ENCODE data around the gene TLE6.

The TLE6 gene

DNA sequence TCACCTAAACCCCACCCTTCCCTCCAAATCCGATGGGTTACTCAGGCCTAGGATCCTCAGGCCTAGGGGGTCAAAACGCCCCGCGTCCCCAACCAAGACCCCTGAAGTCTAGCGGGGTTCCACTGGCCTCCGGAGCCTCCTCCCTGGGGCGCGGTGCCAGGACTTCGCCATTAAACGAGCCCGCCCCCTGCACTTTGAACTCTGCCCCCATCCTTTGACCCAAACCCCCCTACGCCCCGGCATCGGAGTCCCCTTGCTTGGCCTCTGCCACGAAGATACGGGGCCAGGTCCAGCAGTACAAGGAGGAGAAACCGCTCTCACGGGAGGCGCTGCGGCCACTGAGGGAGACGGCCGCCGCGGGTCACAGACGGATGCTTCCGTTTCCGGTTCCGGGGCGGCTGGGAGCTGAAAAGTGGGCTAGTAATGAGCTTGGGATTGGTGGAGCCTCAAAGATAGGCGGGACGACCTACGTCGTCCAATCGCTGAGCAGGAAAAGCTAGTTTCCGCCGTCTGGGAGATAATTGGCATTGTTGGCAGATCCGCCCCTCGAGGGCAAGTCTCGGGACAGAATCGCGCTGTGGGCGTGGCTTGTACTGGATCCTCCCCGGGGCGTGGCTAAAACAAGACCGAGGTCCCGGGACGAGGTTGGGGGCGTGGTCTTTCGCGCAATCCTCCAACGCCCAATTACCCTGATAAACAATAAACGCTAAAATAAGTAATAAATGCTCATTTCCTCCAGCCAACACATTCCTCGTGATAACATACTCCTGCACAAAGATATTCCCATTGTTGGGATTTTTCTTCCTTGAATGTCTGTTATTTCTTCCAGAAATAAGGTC is 26.9 kb upstream of the TLE6 start:
- Histone ChIP-seq H2AK5ac (ENCODE audit: low read depth, low read length) (no peak overlapping the region), H3K4ac (ENCODE audit: low read length) (no peak overlapping the region), H3K36me3 (replicated peaks in 1 of 2; ENCODE audit: control insufficient read depth in 2 of 2, insufficient read depth in 2 of 2, low read length in 2 of 2) (peaks cover 0 to 8% of the 10 kb centered on the region in 2 donors), H2BK120ac (ENCODE audit: low read depth, low read length) (no peak overlapping the region), H3K14ac (ENCODE audit: low read length) (no peak overlapping the region), H3K18ac (ENCODE audit: low read length) (peak overlapping the region; percentile 97), H2BK5ac (ENCODE audit: low read length) (peak overlapping the region; percentile 29), H2BK12ac (ENCODE audit: low read length) (no peak overlapping the region), H3K4me2 (ENCODE audit: insufficient read depth, low read length, poor library complexity, severe bottlenecking) (peak overlapping the region; percentile 67), H3K9ac (ENCODE audit: low read depth, low read length, poor library complexity) (peak overlapping the region; percentile 96), H3K27ac (replicated peaks; ENCODE audit: low read length) (peak overlapping the region; percentile 78), H2BK15ac (ENCODE audit: low read length) (no peak overlapping the region), H3K79me1 (ENCODE audit: low read depth, low read length) (no peaks in the 10 kb centered on the region), H4K8ac (ENCODE audit: low read depth, low read length) (peak overlapping the region; percentile 50), H2AFZ (ENCODE audit: low read length) (peak overlapping the region; percentile 89), H3K23ac (ENCODE audit: low read depth, low read length, poor library complexity) (peak overlapping the region; percentile 98), H3K4me3 (ENCODE audit: low read length in 2 of 2) (peak overlapping the region; percentile 93 to 98), H3K27me3 (ENCODE audit: control insufficient read depth in 3 of 3, insufficient read depth in 3 of 3, low read depth in 1 of 3, low read length in 3 of 3) (no peaks in the 10 kb centered on the region), H3K9me3 (replicated peaks in 1 of 2; ENCODE audit: control insufficient read depth in 2 of 2, insufficient read depth in 1 of 2, low read depth in 1 of 2, low read length in 2 of 2) (no peaks in the 10 kb centered on the region), H3K4me1 (ENCODE audit: control insufficient read depth in 2 of 2, insufficient read depth in 1 of 2, low read depth in 1 of 2, low read length in 2 of 2) (peaks cover 4 to 6% of the 10 kb centered on the region in 2 donors), H4K91ac (ENCODE audit: low read depth, low read length, poor library complexity) (no peak overlapping the region)
- WGBS, 2 donors (ENCODE audit: extremely low coverage in 2 of 2, insufficient read length in 2 of 2, insufficient replicate concordance in 1 of 2), result no CpG with 5 or more reads among the region's 53 CpGs
- peak; percentile 99 for DNase-seq (ENCODE audit: low spot score)

DNA sequence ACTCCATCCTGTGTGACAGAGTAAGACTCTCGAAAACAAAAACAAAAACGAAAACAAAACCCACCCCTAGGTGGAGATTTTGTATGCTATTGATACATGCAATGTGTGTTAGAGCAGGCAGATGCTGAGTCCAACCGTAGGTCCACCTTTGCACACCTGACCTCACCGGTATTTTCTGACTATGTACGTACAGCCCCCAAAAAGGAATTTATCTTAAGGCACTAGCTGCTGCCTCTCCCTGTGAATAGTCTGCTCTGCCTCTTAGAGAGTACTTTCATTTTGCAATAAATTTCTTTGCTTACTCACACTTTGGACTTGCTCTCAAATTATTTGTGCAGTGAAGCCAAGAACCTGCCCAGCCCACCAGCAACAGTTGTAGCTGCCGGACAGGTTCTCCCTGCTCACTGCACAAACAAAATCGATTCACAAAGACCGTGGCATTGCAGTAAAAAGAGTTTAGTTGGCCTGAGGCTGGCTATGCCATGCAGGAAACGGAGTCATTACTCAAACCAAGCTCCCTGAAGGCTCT is 24.3 kb upstream of the TLE6 start:
- Histone ChIP-seq H2BK120ac (ENCODE audit: low read depth, low read length) (no peak overlapping the region), H3K4ac (ENCODE audit: low read length) (no peak overlapping the region), H3K4me1 (ENCODE audit: control insufficient read depth in 2 of 2, insufficient read depth in 1 of 2, low read depth in 1 of 2, low read length in 2 of 2) (peaks cover 4 to 6% of the 10 kb centered on the region in 2 donors), H2AFZ (ENCODE audit: low read length) (peak overlapping the region; percentile 25), H2AK5ac (ENCODE audit: low read depth, low read length) (no peak overlapping the region), H3K27me3 (ENCODE audit: control insufficient read depth in 3 of 3, insufficient read depth in 3 of 3, low read depth in 1 of 3, low read length in 3 of 3) (no peaks in the 10 kb centered on the region), H3K23ac (ENCODE audit: low read depth, low read length, poor library complexity) (no peak overlapping the region), H3K18ac (ENCODE audit: low read length) (no peak overlapping the region), H3K9ac (ENCODE audit: low read depth, low read length, poor library complexity) (no peak overlapping the region), H3K9me3 (replicated peaks in 1 of 2; ENCODE audit: control insufficient read depth in 2 of 2, insufficient read depth in 1 of 2, low read depth in 1 of 2, low read length in 2 of 2) (no peaks in the 10 kb centered on the region), H3K79me1 (ENCODE audit: low read depth, low read length) (no peaks in the 10 kb centered on the region), H4K8ac (ENCODE audit: low read depth, low read length) (no peak overlapping the region), H2BK15ac (ENCODE audit: low read length) (no peak overlapping the region), H3K27ac (replicated peaks; ENCODE audit: low read length) (no peak overlapping the region), H3K4me2 (ENCODE audit: insufficient read depth, low read length, poor library complexity, severe bottlenecking) (no peak overlapping the region), H4K91ac (ENCODE audit: low read depth, low read length, poor library complexity) (no peak overlapping the region), H2BK12ac (ENCODE audit: low read length) (no peak overlapping the region), H2BK5ac (ENCODE audit: low read length) (no peak overlapping the region), H3K14ac (ENCODE audit: low read length) (no peak overlapping the region), H3K36me3 (replicated peaks in 1 of 2; ENCODE audit: control insufficient read depth in 2 of 2, insufficient read depth in 2 of 2, low read length in 2 of 2) (peaks cover 0 to 8% of the 10 kb centered on the region in 2 donors), H3K4me3 (ENCODE audit: low read length in 2 of 2) (no peak overlapping the region)
- DNase-seq (ENCODE audit: low spot score), result no peak
- no CpG with 5 or more reads among the region's 9 CpGs for WGBS, 2 donors (ENCODE audit: extremely low coverage in 2 of 2, insufficient read length in 2 of 2, insufficient replicate concordance in 1 of 2)

DNA sequence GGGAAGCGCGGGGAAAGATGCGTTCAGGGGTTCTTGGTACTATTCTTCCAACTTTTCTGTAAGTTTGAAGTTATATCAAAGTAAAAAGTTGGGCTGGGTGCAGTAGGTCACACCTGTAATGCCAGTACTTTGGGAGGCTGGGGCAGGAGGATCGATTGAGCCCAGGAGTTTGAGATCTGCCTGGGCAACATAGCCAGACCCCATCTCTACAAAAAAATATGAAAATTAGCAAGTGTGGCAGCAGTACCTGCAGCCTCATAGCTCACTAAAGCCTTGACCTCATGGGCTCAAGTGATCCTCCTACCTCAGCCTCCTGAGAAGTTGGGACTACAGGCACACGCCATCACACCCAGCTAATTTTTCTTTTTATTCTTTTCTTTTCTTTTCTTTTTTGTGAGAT is 20.2 kb upstream of the TLE6 start:
- H3K27ac ChIP-seq (replicated peaks; ENCODE audit: low read length), result no peak overlapping the region
- H3K23ac ChIP-seq (ENCODE audit: low read depth, low read length, poor library complexity), result no peak overlapping the region
- H4K91ac ChIP-seq (ENCODE audit: low read depth, low read length, poor library complexity), result no peak overlapping the region
- no peak overlapping the region for H2BK15ac ChIP-seq (ENCODE audit: low read length)
- no peaks in the 10 kb centered on the region for H3K4me1 ChIP-seq (ENCODE audit: control insufficient read depth in 2 of 2, insufficient read depth in 1 of 2, low read depth in 1 of 2, low read length in 2 of 2)
- no peak overlapping the region for H2BK12ac ChIP-seq (ENCODE audit: low read length)
- no peak overlapping the region for H3K4ac ChIP-seq (ENCODE audit: low read length)
- no peak overlapping the region for H2AK5ac ChIP-seq (ENCODE audit: low read depth, low read length)
- no CpG with 5 or more reads among the region's 5 CpGs for WGBS, 2 donors (ENCODE audit: extremely low coverage in 2 of 2, insufficient read length in 2 of 2, insufficient replicate concordance in 1 of 2)
- H2BK5ac ChIP-seq (ENCODE audit: low read length), result no peak overlapping the region
- H3K36me3 ChIP-seq (replicated peaks in 1 of 2; ENCODE audit: control insufficient read depth in 2 of 2, insufficient read depth in 2 of 2, low read length in 2 of 2), result no peaks in the 10 kb centered on the region
- no peak overlapping the region for H4K8ac ChIP-seq (ENCODE audit: low read depth, low read length)
- H2BK120ac ChIP-seq (ENCODE audit: low read depth, low read length), result no peak overlapping the region
- H3K4me2 ChIP-seq (ENCODE audit: insufficient read depth, low read length, poor library complexity, severe bottlenecking), result no peak overlapping the region
- H3K27me3 ChIP-seq (ENCODE audit: control insufficient read depth in 3 of 3, insufficient read depth in 3 of 3, low read depth in 1 of 3, low read length in 3 of 3), result no peaks in the 10 kb centered on the region
- H3K9me3 ChIP-seq (replicated peaks in 1 of 2; ENCODE audit: control insufficient read depth in 2 of 2, insufficient read depth in 1 of 2, low read depth in 1 of 2, low read length in 2 of 2), result no peaks in the 10 kb centered on the region
- H3K14ac ChIP-seq (ENCODE audit: low read length), result no peak overlapping the region
- H3K4me3 ChIP-seq (ENCODE audit: low read length in 2 of 2), result no peak overlapping the region
- H3K18ac ChIP-seq (ENCODE audit: low read length), result no peak overlapping the region
- H3K79me1 ChIP-seq (ENCODE audit: low read depth, low read length), result no peaks in the 10 kb centered on the region
- no peak overlapping the region for H2AFZ ChIP-seq (ENCODE audit: low read length)
- H3K9ac ChIP-seq (ENCODE audit: low read depth, low read length, poor library complexity), result no peak overlapping the region
- DNase-seq (ENCODE audit: low spot score), result no peak

DNA sequence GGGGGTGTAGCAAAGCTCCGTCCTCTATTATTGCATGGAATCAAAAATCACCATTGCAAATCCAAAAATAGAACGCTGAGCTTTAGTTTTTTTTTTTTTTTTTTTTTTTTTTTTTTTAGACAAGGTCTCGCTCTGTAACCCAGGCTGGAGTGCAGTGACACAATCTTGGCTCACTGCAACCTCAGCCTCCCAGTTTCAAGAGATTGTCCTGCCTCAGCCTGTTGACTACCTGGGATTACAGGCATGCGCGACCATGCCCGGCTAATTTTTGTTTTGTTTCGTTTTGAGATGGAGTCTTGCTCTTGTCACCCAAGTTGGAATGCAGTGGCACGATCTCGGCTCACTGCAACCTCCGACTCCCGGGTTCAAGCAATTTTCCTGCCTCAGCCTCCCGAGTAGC is 17.2 kb upstream of the TLE6 start:
- H3K4me1 ChIP-seq (ENCODE audit: control insufficient read depth in 2 of 2, insufficient read depth in 1 of 2, low read depth in 1 of 2, low read length in 2 of 2), result no peaks in the 10 kb centered on the region
- DNase-seq (ENCODE audit: low spot score), result no peak
- H2BK15ac ChIP-seq (ENCODE audit: low read length), result no peak overlapping the region
- H3K27me3 ChIP-seq (ENCODE audit: control insufficient read depth in 3 of 3, insufficient read depth in 3 of 3, low read depth in 1 of 3, low read length in 3 of 3), result no peaks in the 10 kb centered on the region
- no peak overlapping the region for H2AK5ac ChIP-seq (ENCODE audit: low read depth, low read length)
- H3K4me3 ChIP-seq (ENCODE audit: low read length in 2 of 2), result no peak overlapping the region
- no peak overlapping the region for H2BK12ac ChIP-seq (ENCODE audit: low read length)
- H2BK120ac ChIP-seq (ENCODE audit: low read depth, low read length), result no peak overlapping the region
- no peak overlapping the region for H4K91ac ChIP-seq (ENCODE audit: low read depth, low read length, poor library complexity)
- no peak overlapping the region for H3K4me2 ChIP-seq (ENCODE audit: insufficient read depth, low read length, poor library complexity, severe bottlenecking)
- H3K9ac ChIP-seq (ENCODE audit: low read depth, low read length, poor library complexity), result no peak overlapping the region
- no peaks in the 10 kb centered on the region for H3K36me3 ChIP-seq (replicated peaks in 1 of 2; ENCODE audit: control insufficient read depth in 2 of 2, insufficient read depth in 2 of 2, low read length in 2 of 2)
- no peak overlapping the region for H3K14ac ChIP-seq (ENCODE audit: low read length)
- no peak overlapping the region for H2BK5ac ChIP-seq (ENCODE audit: low read length)
- no peak overlapping the region for H3K27ac ChIP-seq (replicated peaks; ENCODE audit: low read length)
- H3K18ac ChIP-seq (ENCODE audit: low read length), result no peak overlapping the region
- WGBS, 2 donors (ENCODE audit: extremely low coverage in 2 of 2, insufficient read length in 2 of 2, insufficient replicate concordance in 1 of 2), result no CpG with 5 or more reads among the region's 12 CpGs
- H2AFZ ChIP-seq (ENCODE audit: low read length), result no peak overlapping the region
- H3K79me1 ChIP-seq (ENCODE audit: low read depth, low read length), result no peaks in the 10 kb centered on the region
- no peak overlapping the region for H4K8ac ChIP-seq (ENCODE audit: low read depth, low read length)
- H3K23ac ChIP-seq (ENCODE audit: low read depth, low read length, poor library complexity), result no peak overlapping the region
- H3K9me3 ChIP-seq (replicated peaks in 1 of 2; ENCODE audit: control insufficient read depth in 2 of 2, insufficient read depth in 1 of 2, low read depth in 1 of 2, low read length in 2 of 2), result no peaks in the 10 kb centered on the region
- H3K4ac ChIP-seq (ENCODE audit: low read length), result no peak overlapping the region

Data from neuronal stem cell (in vitro differentiated cells).